Skeletal muscle cell (primary cell): ENCODE data around the gene CDK14.

ENCODE experiments used
- DNase-seq: peaks from one replicate; pipeline ENCODE4 v3.0.0-alpha.2; 2010; ENCODE audit warnings: low read depth
- H3K4me3 ChIP-seq: 2 replicates; pipeline ENCODE4 v1.5.1; 2011; ENCODE audit warnings: low read depth, mild to moderate bottlenecking, control low read depth, low read length, moderate library complexity

CDK14 gene

GRCh38 chr7:91235211-91235832 lies 639.2 kb downstream of the CDK14 start:
- DNase-seq: no peak
- H3K4me3 ChIP-seq: no peak overlapping the region

- no peak overlapping the region for H3K4me3 ChIP-seq
- peak; percentile 77 for DNase-seq
Observed at GRCh38 chr7:91239171-91239604, 643.1 kb downstream of the CDK14 start.

GRCh38 chr7:91239772-91240171 lies 643.7 kb downstream of the CDK14 start:
- DNase-seq: no peak
- H3K4me3 ChIP-seq: no peak overlapping the region

- peak; percentile 67 for DNase-seq
- no peak overlapping the region for H3K4me3 ChIP-seq
Observed at GRCh38 chr7:91240376-91240941, 644.3 kb downstream of the CDK14 start.

- no peak for DNase-seq
Observed at GRCh38 chr7:91242097-91242844, 646.1 kb downstream of the CDK14 start.

GRCh38 chr7:91243591-91244301 lies 647.6 kb downstream of the CDK14 start:
- DNase-seq: no peak
- no peak overlapping the region for H3K4me3 ChIP-seq

More at GRCh38 chr7:91242097-91242844, 646.1 kb downstream of the CDK14 start:
- H3K4me3 ChIP-seq: no peak overlapping the region

GRCh38 chr7:91247500-91247899 lies 651.4 kb downstream of the CDK14 start:
- DNase-seq: no peak
- no peak overlapping the region for H3K4me3 ChIP-seq

GRCh38 chr7:91248996-91249395 lies 652.9 kb downstream of the CDK14 start:
- no peak overlapping the region for H3K4me3 ChIP-seq
- no peak for DNase-seq

- H3K4me3 ChIP-seq: no peak overlapping the region
Observed at GRCh38 chr7:91249506-91250233, 653.5 kb downstream of the CDK14 start.

GRCh38 chr7:91250706-91251105 lies 654.6 kb downstream of the CDK14 start:
- DNase-seq: no peak
- H3K4me3 ChIP-seq: no peak overlapping the region

More at GRCh38 chr7:91249506-91250233, 653.5 kb downstream of the CDK14 start:
- no peak for DNase-seq

- DNase-seq: no peak
- no peak overlapping the region for H3K4me3 ChIP-seq
Observed at GRCh38 chr7:91251877-91252276, 655.8 kb downstream of the CDK14 start.
